K562 (cell line): ENCODE results near the gene FRMD7. TPM values are rescaled to one million over a fixed set of nuclear protein-coding genes. Genes with fewer than 3 reads are reported as not detected.

Source experiments
- ZBTB34 ChIP-seq: fragments of 250-450 bp; sonication (Bioruptor Pico); IDR thresholded peaks from 2 replicates; pipeline ENCODE4 v1.8.0; 2021; ENCODE audit warnings: mild to moderate bottlenecking, moderate library complexity
- ZBTB40 ChIP-seq, 2 experiments: fragments of 450-650 bp in 1 of 2; sonication (generic) in 1 of 2; formaldehyde crosslinking in 1 of 2; IDR thresholded peaks; 2 replicates each; pipeline versions ENCODE4 v1.7.1 to v1.9.0; 2016 to 2022; ENCODE audit warnings: inconsistent platforms in 1 of 2, mild to moderate bottlenecking in 1 of 2, missing genetic modification reagents in 1 of 2
- ZMIZ1 ChIP-seq, 2 experiments: fragments of 150-350 bp in 1 of 2; IDR thresholded peaks; 2 replicates each; pipeline ENCODE4 v1.6.1; 2012 to 2016; ENCODE audit warnings: low read depth in 2 of 2, low read length in 2 of 2, mild to moderate bottlenecking in 1 of 2, moderate library complexity in 1 of 2
- polyA plus RNA-seq, 8 experiments: library from polyadenylated mRNA; depleted of rRNA in 4 of 8; stranded (reverse) in 5 of 8; unstranded in 3 of 8; fragments of >200 nt; fragmentation: Nextera tagmentation in 2 of 8; fragmentation: Illumina TruSeq in 1 of 8; extraction: Ambion mirVana in 2 of 8; extraction: Trizol in 1 of 8; gene quantifications; 2 replicates each; pipeline versions ENCODE4 v1.2.1 to v1.2.3, GENCODE V29; 2011 to 2014; ENCODE audit warnings: inconsistent platforms in 1 of 8, missing spikeins in 1 of 8
- total RNA-seq, 7 experiments: library from RNA; depleted of rRNA in 6 of 7; stranded (reverse); fragments of >200 nt in 6 of 7; fragmentation: Illumina TruSeq in 2 of 7; extraction: Trizol in 2 of 7; gene quantifications; 2 replicates each; pipeline versions ENCODE4 v1.2.1 to v1.2.3, GENCODE V29; 2011 to 2021; ENCODE audit warnings: low replicate concordance in 1 of 7
- TF ChIP-seq, protein P1 (sequence below): fragments of 250-450 bp; sonication (Bioruptor Pico); IDR thresholded peaks from 2 replicates; pipeline ENCODE4 v1.8.0; 2021; ENCODE audit warnings: moderate library complexity, mild to moderate bottlenecking, inconsistent platforms

Gene FRMD7
- total and polyA plus RNA-seq, 9 of the 15 experiments (the other 6 are each of a cell fraction or from before 2014, with no cell fraction given), result 0.06 to 0.09 TPM; not detected in 7

- TF ChIP-seq ZBTB34, result no peak
- TF ChIP-seq ZBTB40 (IDR thresholded peaks at IDR 0.05), result no peak
- no peak for TF ChIP-seq ZBTB40 (CRISPR knock-in tag; IDR thresholded peaks at IDR 0.05)
- TF ChIP-seq, protein P1, sequence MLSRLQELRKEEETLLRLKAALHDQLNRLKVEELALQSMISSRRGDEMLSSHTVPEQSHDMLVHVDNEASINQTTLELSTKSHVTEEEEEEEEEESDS, result no peak
- TF ChIP-seq ZMIZ1 (IDR thresholded peaks at IDR 0.05; ENCODE audit: low read depth in 2 of 2, low read length in 2 of 2), result no peak
Measured at GRCh38 chrX:132046533-132046932, 81.3 kb downstream of the FRMD7 start (continued).
